Keratinocyte (primary cell): ENCODE data around the gene LMAN1. TPM values are rescaled to one million over a fixed set of nuclear protein-coding genes. Genes with fewer than 3 reads are reported as not detected.

ENCODE experiments used
- DNase-seq: peaks from one replicate; pipeline ENCODE4 v3.0.0-alpha.2; 2011; ENCODE audit warnings: low read depth, missing footprints, low spot score
- FAIRE-seq: peaks from 2 replicates; lab custom pipeline; 2011; peaks lifted over from hg19 to GRCh38; lab: Jason Lieb, UNC
- H2AFZ ChIP-seq: 2 replicates; pipeline ENCODE4 v1.6.0; 2012; ENCODE audit warnings: low read length, control low read depth, inconsistent platforms; ENCODE audit not compliant: control insufficient read depth
- H3K27ac ChIP-seq: 2 replicates; pipeline ENCODE4 v1.5.1; 2011; ENCODE audit warnings: low read length; ENCODE audit not compliant: control insufficient read depth, insufficient read depth
- H3K27me3 ChIP-seq: 3 replicates; pipeline ENCODE4 v1.6.0; 2011; ENCODE audit warnings: low read length; ENCODE audit not compliant: control insufficient read depth, insufficient read depth; ENCODE audit errors: extremely low read depth
- H3K36me3 ChIP-seq, 2 experiments: 2 replicates in 1 of 2; 3 replicates in 1 of 2; pipeline ENCODE4 v1.5.1; 2011; ENCODE audit warnings: low read length in 2 of 2, mild to moderate bottlenecking in 1 of 2; ENCODE audit not compliant: control insufficient read depth in 2 of 2, insufficient read depth in 2 of 2; ENCODE audit errors: extremely low read depth in 1 of 2
- H3K4me1 ChIP-seq: 3 replicates; pipeline ENCODE4 v1.5.1; 2011; ENCODE audit warnings: low read length; ENCODE audit not compliant: control insufficient read depth, insufficient read depth; ENCODE audit errors: extremely low read depth
- H3K4me2 ChIP-seq: 3 replicates; pipeline ENCODE4 v1.6.0; 2011; ENCODE audit warnings: low read depth, low read length; ENCODE audit not compliant: control insufficient read depth, insufficient read depth; ENCODE audit errors: extremely low read depth
- H3K4me3 ChIP-seq, 3 experiments: fragments of 200-600 bp in 1 of 3; sonication (generic) in 1 of 3; 2 replicates in 2 of 3; 3 replicates in 1 of 3; pipeline ENCODE4 v1.5.1; 2011 to 2016; ENCODE audit warnings: low read length in 3 of 3, mild to moderate bottlenecking in 3 of 3, control low read depth in 2 of 3, inconsistent platforms in 1 of 3, low read depth in 1 of 3, mixed read lengths in 1 of 3, mixed run types in 1 of 3, moderate library complexity in 1 of 3; ENCODE audit not compliant: control insufficient read depth in 2 of 3, insufficient read depth in 2 of 3; ENCODE audit errors: extremely low read depth in 1 of 3
- H3K79me2 ChIP-seq: 2 replicates; pipeline ENCODE4 v1.6.0; 2012; ENCODE audit warnings: low read length; ENCODE audit not compliant: control insufficient read depth, insufficient read depth
- H3K9ac ChIP-seq: 3 replicates; pipeline ENCODE4 v1.6.0; 2011; ENCODE audit warnings: low read length; ENCODE audit not compliant: control insufficient read depth, insufficient read depth; ENCODE audit errors: extremely low read depth
- H3K9me1 ChIP-seq: 3 replicates; pipeline ENCODE4 v1.6.0; 2011; ENCODE audit warnings: low read length; ENCODE audit not compliant: control insufficient read depth, insufficient read depth; ENCODE audit errors: extremely low read depth
- H3K9me3 ChIP-seq: 2 replicates; pipeline ENCODE4 v1.5.1; 2012; ENCODE audit warnings: low read depth, low read length; ENCODE audit not compliant: control insufficient read depth
- H4K20me1 ChIP-seq: 3 replicates; pipeline ENCODE4 v1.6.0; 2011; ENCODE audit warnings: low read length; ENCODE audit not compliant: control insufficient read depth, insufficient read depth; ENCODE audit errors: extremely low read depth
- EZH2 ChIP-seq: IDR thresholded peaks from one replicate; pipeline ENCODE4 v1.6.1; 2012; ENCODE audit warnings: inconsistent platforms, mild to moderate bottlenecking, low read length, moderate library complexity
- dilution Hi-C: fragments of 300-500 bp; cut with MboI; formaldehyde crosslinking; loops from one replicate; pipeline ENCODE4 v1.7.0; 2020; ENCODE audit warnings: low sequenced_read_pairs; ENCODE audit not compliant: extremely low pct_ligation_motif_present
- polyA plus RNA-seq, 5 experiments: library from polyadenylated mRNA; depleted of rRNA in 3 of 5; stranded (reverse) in 3 of 5; stranded (forward) in 1 of 5; unstranded in 1 of 5; fragments of >200 nt; gene quantifications; 1 replicate in 1 of 5; 2 replicates in 3 of 5; 3 replicates in 1 of 5; pipeline versions ENCODE4 v1.2.1 to v1.2.3, GENCODE V29; 2011 to 2012; ENCODE audit warnings: missing spikeins in 2 of 5, low read depth in 1 of 5, low replicate concordance in 1 of 5
- TF ChIP-seq, protein P1 (sequence below), 3 experiments: IDR thresholded peaks in 1 of 3; conservative IDR thresholded peaks in 1 of 3; optimal IDR thresholded peaks in 1 of 3; 2 replicates in 2 of 3; 3 replicates in 1 of 3; pipeline versions ENCODE3 to v1.5.1; 2011; ENCODE audit warnings: low read length in 3 of 3, mild to moderate bottlenecking in 3 of 3, moderate library complexity in 2 of 3, control low read depth in 1 of 3, inconsistent platforms in 1 of 3; ENCODE audit not compliant: insufficient read depth in 2 of 3; ENCODE audit errors: extremely low read depth in 1 of 3

LMAN1 gene
- polyA plus RNA-seq, 1 donor (not counting 4 experiments of a cell fraction or from before 2014, with no cell fraction given) = 55.6 TPM

DNA sequence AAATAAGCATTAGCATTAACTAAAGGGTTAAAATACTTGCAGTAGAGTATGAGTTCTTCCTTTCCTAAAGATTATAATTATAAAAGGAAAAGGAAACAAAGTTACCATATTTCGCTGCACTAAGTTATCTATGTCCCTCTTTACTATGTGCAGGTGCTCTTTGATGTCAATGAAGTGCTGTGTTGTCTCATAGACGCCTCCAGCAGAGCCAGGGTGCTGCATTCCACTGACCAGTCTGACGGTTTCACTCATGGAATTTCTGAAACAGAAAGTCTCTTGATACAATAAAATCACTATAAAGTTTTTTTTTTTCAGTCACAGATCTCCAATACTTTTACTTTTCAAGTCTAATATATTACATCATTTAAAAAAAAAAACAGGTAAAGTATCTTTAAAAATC lies 26.1 kb downstream of the LMAN1 start:
- H3K4me1 ChIP-seq = no peaks in the 10 kb centered on the region
- no peak overlapping the region for H3K27ac ChIP-seq
- peaks cover 3 to 6% of the 10 kb centered on the region in 2 experiments for H3K36me3 ChIP-seq
- no peaks in the 10 kb centered on the region for H3K79me2 ChIP-seq
- H3K9me3 ChIP-seq = no peaks in the 10 kb centered on the region
- dilution Hi-C loops = no loop called here
- H3K27me3 ChIP-seq = no peaks in the 10 kb centered on the region
- no peak overlapping the region for H3K4me3 ChIP-seq
- no peak overlapping the region for H3K4me2 ChIP-seq
- no peak overlapping the region for H2AFZ ChIP-seq
- DNase-seq (no peak), FAIRE-seq (no peak)
- TF ChIP-seq, protein P1, sequence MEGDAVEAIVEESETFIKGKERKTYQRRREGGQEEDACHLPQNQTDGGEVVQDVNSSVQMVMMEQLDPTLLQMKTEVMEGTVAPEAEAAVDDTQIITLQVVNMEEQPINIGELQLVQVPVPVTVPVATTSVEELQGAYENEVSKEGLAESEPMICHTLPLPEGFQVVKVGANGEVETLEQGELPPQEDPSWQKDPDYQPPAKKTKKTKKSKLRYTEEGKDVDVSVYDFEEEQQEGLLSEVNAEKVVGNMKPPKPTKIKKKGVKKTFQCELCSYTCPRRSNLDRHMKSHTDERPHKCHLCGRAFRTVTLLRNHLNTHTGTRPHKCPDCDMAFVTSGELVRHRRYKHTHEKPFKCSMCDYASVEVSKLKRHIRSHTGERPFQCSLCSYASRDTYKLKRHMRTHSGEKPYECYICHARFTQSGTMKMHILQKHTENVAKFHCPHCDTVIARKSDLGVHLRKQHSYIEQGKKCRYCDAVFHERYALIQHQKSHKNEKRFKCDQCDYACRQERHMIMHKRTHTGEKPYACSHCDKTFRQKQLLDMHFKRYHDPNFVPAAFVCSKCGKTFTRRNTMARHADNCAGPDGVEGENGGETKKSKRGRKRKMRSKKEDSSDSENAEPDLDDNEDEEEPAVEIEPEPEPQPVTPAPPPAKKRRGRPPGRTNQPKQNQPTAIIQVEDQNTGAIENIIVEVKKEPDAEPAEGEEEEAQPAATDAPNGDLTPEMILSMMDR (optimal IDR thresholded peaks at IDR 0.05 in 1 of 3, IDR thresholded peaks at IDR 0.05 in 1 of 3, conservative IDR thresholded peaks at IDR 0.05 in 1 of 3; ENCODE audit: extremely low read depth in 1 of 3, insufficient read depth in 2 of 3, low read length in 3 of 3) = no peak
- no peak for TF ChIP-seq EZH2
- no peaks in the 10 kb centered on the region for H4K20me1 ChIP-seq
- no peaks in the 10 kb centered on the region for H3K9me1 ChIP-seq
- no peak overlapping the region for H3K9ac ChIP-seq

DNA sequence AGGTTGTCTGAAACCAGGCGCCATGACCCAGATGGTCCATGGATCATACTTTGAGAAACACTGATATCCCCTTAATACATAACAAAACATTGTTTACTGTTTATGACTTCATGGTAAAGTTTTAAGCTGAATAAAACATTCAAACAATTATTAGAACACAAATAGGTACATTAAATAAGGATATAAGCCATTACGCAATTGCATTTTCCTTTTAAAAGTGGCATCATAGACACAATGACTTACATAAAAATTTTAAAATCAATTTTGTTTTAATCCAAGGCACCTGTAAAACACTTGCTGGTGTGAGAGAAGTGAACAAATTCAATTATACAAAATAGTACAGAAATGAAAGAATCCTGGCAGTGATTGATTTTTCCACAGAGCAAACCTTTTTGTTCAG lies 30.4 kb downstream of the LMAN1 start:
- no peak overlapping the region for H3K27ac ChIP-seq
- H3K9me3 ChIP-seq = no peaks in the 10 kb centered on the region
- no peak overlapping the region for H3K4me3 ChIP-seq
- TF ChIP-seq, protein P1 (optimal IDR thresholded peaks at IDR 0.05 in 1 of 3, IDR thresholded peaks at IDR 0.05 in 1 of 3, conservative IDR thresholded peaks at IDR 0.05 in 1 of 3; ENCODE audit: extremely low read depth in 1 of 3, insufficient read depth in 2 of 3, low read length in 3 of 3) = no peak
- no peak for TF ChIP-seq EZH2
- no peaks in the 10 kb centered on the region for H3K79me2 ChIP-seq
- no peak overlapping the region for H3K9ac ChIP-seq
- peaks cover 6 to 8% of the 10 kb centered on the region in 2 experiments for H3K36me3 ChIP-seq
- no peaks in the 10 kb centered on the region for H4K20me1 ChIP-seq
- H3K9me1 ChIP-seq = no peaks in the 10 kb centered on the region
- no peak overlapping the region for H2AFZ ChIP-seq
- DNase-seq = no peak
- H3K27me3 ChIP-seq = no peaks in the 10 kb centered on the region
- no peaks in the 10 kb centered on the region for H3K4me1 ChIP-seq
- no peak overlapping the region for H3K4me2 ChIP-seq
- FAIRE-seq = no peak
- dilution Hi-C loops = no loop called here
